ENCODE results near the gene NKX2-4.

NKX2-4 gene

GRCh38 chr20:21358737-21359136, 38.6 kb downstream of the NKX2-4 start:
- no peak for DNase-seq

GRCh38 chr20:21357844-21358243, 39.5 kb downstream of the NKX2-4 start:
- DNase-seq, result no peak

- DNase-seq, result no peak
Observed at GRCh38 chr20:21356386-21356785, 40.9 kb downstream of the NKX2-4 start.

GRCh38 chr20:21355981-21356380, 41.3 kb downstream of the NKX2-4 start:
- no peak for DNase-seq

DNA sequence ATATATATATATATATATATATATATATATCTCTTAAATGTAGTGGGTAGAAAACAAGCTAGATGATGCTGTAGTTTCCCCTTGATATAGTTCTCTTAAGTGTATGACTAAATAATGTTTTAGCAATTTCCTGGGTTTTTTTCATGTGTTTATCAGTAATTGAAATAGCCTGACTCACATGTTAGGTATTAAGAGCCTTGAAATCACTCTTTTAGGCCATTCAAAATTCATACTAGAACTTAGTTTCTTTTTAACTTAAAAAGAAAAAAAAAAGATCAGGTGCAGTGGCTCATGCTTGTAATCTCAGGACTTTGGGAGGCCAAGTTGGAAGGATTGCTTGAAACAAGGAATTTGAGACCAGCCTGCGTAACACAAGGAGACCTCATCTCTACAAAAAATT, 44.1 kb downstream of the NKX2-4 start:
- peak; percentile 56 for DNase-seq

DNA sequence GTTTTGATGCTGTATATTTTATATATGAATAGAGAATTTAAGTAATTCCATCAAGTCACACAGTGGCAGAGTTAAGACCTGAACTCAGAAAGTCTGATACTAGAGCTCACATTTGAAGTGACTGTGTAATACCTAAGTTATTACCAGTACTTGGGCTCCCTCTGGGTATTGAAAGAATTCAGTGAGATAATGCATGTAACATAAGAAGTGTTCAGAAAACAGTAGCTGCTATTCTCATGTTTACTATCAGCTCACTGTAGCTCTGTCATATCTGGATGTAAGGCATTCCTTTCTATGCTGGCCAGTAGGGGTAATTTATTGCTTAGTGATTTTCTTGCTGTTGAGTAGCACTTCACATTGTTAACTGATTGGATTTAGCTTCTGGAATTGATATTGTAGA, 44.6 kb downstream of the NKX2-4 start:
- peak; percentile 53 for DNase-seq

Data from EL (cell line).